Esophagus (tissue), 2 donors: Measurements from ENCODE around the gene SEMA4D. TPM values are rescaled to one million over a fixed set of nuclear protein-coding genes. Genes with fewer than 3 reads are reported as not detected.

Experiments used
- H3K27ac ChIP-seq, 2 donors: one replicate each; pipeline ENCODE4 v1.5.1; 2013; ENCODE audit warnings: low read depth in 2 of 2, mild to moderate bottlenecking in 2 of 2, inconsistent platforms in 1 of 2, low read length in 1 of 2, moderate library complexity in 1 of 2
- H3K27me3 ChIP-seq, 2 donors: one replicate each; pipeline ENCODE4 v1.6.1; 2013; ENCODE audit warnings: low read length in 2 of 2, control low read depth in 1 of 2, mild to moderate bottlenecking in 1 of 2; ENCODE audit not compliant: insufficient read depth in 2 of 2, control insufficient read depth in 1 of 2
- H3K36me3 ChIP-seq, 2 donors: one replicate each; pipeline ENCODE4 v1.6.1; 2013; ENCODE audit warnings: low read length in 1 of 2; ENCODE audit not compliant: control insufficient read depth in 2 of 2, insufficient read depth in 2 of 2
- H3K4me1 ChIP-seq, 2 donors: one replicate each; pipeline ENCODE4 v1.6.1; 2013; ENCODE audit warnings: low read length in 1 of 2; ENCODE audit not compliant: control insufficient read depth in 2 of 2, insufficient read depth in 2 of 2
- H3K4me3 ChIP-seq, 2 donors: one replicate each; pipeline ENCODE4 v1.5.1; 2013; ENCODE audit warnings: low read length in 2 of 2, mild to moderate bottlenecking in 2 of 2, low read depth in 1 of 2, moderate library complexity in 1 of 2
- H3K9me3 ChIP-seq, 2 donors: one replicate each; pipeline ENCODE4 v1.6.1; 2013; ENCODE audit warnings: mild to moderate bottlenecking in 2 of 2, low read depth in 1 of 2, low read length in 1 of 2, moderate library complexity in 1 of 2; ENCODE audit not compliant: control insufficient read depth in 2 of 2, insufficient read depth in 1 of 2
- WGBS, 2 donors: extraction: QIAGEN DNeasy Blood & Tissue Kit; methylation state at CpG; one replicate each; pipeline ENCODE4 v1.1.7; 2013; 5-methylcytosine and 5-hydroxymethylcytosine counted together
- polyA plus RNA-seq, 2 donors: library from polyadenylated mRNA; stranded (reverse); fragments of 200-250 nt; gene quantifications; one replicate each; pipeline ENCODE4 v1.2.3, GENCODE V29; 2013
- donor health status: healthy with polysubstance abuse.
- donor health status: Bipolar disorder and iron deficiency.

The SEMA4D gene
- polyA plus RNA-seq, 2 donors, result 17.1 to 33.4 TPM

DNA sequence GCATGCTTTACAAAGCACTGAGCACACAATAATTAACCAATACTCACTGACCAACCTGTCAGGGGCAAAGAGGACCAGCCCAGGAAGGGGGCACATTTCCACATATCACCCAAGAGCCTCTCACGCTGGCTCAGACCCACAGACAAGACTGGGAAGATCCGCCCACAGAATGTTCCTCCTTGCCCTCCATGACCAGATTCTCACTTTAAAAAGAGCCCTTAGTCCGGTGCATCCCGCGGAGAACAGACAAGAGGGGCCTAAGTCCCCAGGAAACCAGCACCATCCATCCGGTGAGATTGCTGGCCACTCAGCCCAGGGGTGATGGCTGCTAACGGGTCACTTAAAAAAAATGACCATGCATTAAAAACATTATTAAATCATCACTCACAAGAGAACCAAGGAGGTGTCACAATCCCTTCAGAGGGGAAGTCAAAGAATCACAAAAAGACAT, 32.9 kb downstream of the SEMA4D start:
- Histone ChIP-seq H3K4me1 (no peaks in the 10 kb centered on the region), H3K27ac (peak overlapping the region in 1 of 2 donors; percentile 74), H3K9me3 (no peaks in the 10 kb centered on the region), H3K36me3 (no peaks in the 10 kb centered on the region), H3K4me3 (no peak overlapping the region), H3K27me3 (no peaks in the 10 kb centered on the region)
- WGBS, 2 donors, result 77 to 78% methylated on average over 7 of the region's 7 CpGs

DNA sequence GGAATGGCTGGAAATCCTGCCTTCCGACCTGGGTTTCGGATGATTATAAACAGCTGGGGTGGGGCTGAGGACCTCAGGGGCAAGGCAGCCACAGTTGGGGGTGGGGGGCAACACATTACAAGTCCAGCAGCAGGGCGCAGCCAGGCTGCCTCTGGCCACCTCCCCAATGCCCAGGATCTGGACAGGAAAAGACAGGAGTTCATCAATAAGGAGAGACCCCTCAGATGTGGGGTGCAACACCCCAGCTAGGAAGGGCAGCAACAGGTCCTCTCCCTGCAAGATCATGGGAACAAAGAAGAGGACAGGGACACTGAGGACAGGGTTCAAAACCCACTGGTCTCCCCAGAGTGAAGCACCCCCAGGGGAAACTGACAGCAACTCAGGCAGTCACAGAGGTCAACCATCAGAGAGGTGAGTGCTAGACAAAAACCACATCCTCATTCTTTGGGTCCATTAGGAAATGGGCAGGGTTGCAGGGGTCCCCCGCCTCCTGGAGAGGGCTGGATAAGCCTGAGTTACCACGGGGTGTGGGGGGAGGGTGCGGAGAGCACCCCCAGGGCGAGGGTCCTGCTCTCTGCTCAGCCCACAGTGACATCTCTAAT, 33.5 kb downstream of the SEMA4D start:
- 66 to 78% methylated on average over 7 of the region's 7 CpGs for WGBS, 2 donors
- H3K4me3 ChIP-seq, result no peak overlapping the region
- no peaks in the 10 kb centered on the region for H3K27me3 ChIP-seq
- peak overlapping the region; percentile 20 to 74 for H3K27ac ChIP-seq
- no peaks in the 10 kb centered on the region for H3K4me1 ChIP-seq
- H3K36me3 ChIP-seq, result no peaks in the 10 kb centered on the region
- H3K9me3 ChIP-seq, result no peaks in the 10 kb centered on the region

DNA sequence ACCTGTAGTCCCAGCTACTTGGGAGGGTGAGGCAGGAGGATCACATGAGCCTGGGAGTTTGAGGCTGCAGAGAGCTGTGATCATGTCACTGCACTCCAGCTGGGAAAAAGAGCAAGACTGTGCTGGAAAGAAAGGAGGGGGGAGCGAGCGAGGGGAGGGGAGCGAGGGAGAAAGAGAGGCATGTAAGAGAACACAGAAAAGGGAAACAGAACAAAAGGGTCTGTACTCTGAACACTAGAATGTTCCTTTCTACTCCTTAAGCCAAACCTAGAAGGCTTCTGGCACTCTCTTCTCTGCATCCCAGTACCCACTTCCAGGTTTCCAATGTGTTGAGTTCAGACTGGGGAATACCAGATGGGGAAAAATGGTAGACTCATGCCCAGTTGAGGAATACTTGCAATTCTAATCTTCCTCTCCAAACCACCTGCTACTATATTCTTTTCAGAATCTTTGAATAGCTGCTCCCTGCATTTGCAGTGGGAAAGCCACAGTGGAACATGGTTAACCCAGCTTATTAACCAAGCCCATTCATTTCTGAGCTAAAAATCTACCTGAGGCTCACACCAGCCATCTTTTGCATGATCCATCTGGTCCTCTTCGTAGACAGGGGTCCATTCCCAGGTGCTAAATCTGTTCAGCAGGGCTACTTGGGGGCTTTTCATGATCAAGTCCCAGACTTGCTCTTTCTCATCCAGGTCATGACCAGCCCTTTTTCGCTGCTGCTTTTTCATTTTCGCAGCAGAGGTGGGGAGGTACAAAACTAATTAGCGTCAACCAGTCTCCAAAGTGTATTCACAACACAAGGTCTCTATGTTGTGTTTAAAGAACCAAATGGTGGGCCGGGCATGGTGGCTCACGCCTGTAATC, 34.9 kb downstream of the SEMA4D start:
- H3K27ac ChIP-seq, result no peak overlapping the region
- no peaks in the 10 kb centered on the region for H3K27me3 ChIP-seq
- H3K9me3 ChIP-seq, result no peaks in the 10 kb centered on the region
- H3K4me1 ChIP-seq, result peaks cover 0 to under 1% of the 10 kb centered on the region in 2 donors
- WGBS, 2 donors, result 94 to 95% methylated on average over 9 of the region's 9 CpGs
- H3K4me3 ChIP-seq, result no peak overlapping the region
- peaks cover 0 to 8% of the 10 kb centered on the region in 2 donors for H3K36me3 ChIP-seq

DNA sequence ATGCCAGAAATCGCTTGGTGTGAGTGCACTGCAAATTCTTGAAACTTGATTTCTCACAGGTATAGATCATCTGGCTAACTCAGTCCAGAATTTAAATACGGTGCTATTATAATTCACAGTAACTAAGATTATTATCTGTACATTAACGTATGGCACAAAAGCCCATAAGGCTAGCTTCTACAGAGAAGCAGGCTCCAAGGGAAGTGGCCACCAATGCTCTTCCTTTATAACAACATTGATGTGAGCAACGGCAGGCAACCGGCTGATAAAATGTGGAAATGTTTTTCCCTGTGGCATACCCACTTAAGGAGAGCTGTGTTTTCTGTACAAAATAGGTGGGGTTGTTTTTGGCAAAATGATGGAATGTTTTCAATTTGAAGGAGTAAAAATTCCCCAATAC, 35.7 kb downstream of the SEMA4D start:
- Histone ChIP-seq H3K9me3 (no peaks in the 10 kb centered on the region), H3K36me3 (peaks cover 0 to 10% of the 10 kb centered on the region in 2 donors), H3K27me3 (no peaks in the 10 kb centered on the region), H3K4me1 (peaks cover 0 to 2% of the 10 kb centered on the region in 2 donors), H3K27ac (no peak overlapping the region), H3K4me3 (no peak overlapping the region)
- 73 to 80% methylated on average over 5 of the region's 5 CpGs for WGBS, 2 donors

DNA sequence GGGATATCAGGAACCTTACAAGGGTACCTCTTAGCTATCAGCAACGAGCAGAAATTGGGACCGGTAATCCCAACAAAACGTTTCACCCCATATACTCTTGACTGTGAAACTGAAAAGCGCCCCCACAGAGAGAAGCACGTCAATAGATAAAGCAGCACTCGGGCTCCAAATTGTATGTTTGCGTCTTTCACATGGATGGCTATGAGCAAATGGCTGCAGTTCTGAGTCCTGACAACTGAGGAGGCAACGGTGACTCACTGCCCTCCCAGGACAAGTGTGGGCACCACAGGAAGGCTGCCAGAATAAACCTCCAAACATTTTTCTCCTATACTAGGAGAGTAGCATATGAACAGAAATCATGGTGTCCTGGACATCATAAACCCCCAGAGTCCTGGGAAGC, 36.6 kb downstream of the SEMA4D start:
- no peaks in the 10 kb centered on the region for H3K9me3 ChIP-seq
- no peaks in the 10 kb centered on the region for H3K27me3 ChIP-seq
- no peak overlapping the region for H3K4me3 ChIP-seq
- H3K4me1 ChIP-seq, result peaks cover 0 to 2% of the 10 kb centered on the region in 2 donors
- H3K27ac ChIP-seq, result no peak overlapping the region
- WGBS, 2 donors, result 71 to 77% methylated on average over 8 of the region's 8 CpGs
- peaks cover 0 to 10% of the 10 kb centered on the region in 2 donors for H3K36me3 ChIP-seq

DNA sequence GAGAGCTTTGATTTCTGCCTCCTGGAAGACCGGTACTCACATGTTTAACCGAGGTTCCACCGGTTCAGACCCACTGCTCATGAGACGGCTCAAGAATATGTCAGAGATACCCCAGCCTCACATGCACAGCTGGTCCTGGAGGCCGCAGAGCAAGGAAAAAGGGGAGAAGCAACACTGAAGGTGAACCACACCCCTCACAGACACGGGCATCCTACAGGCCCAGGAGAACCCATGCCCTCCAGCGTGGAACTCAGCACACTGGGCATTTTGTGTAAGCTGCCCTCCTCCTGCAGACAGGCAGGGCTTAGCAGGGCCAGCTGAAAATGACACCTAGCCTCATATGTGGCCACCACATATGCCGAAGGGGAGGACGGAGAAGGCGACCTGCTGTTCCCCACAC, 37.4 kb downstream of the SEMA4D start:
- 87 to 90% methylated on average over 10 of the region's 10 CpGs for WGBS, 2 donors
- peaks cover 0 to 12% of the 10 kb centered on the region in 2 donors for H3K36me3 ChIP-seq
- no peak overlapping the region for H3K27ac ChIP-seq

DNA sequence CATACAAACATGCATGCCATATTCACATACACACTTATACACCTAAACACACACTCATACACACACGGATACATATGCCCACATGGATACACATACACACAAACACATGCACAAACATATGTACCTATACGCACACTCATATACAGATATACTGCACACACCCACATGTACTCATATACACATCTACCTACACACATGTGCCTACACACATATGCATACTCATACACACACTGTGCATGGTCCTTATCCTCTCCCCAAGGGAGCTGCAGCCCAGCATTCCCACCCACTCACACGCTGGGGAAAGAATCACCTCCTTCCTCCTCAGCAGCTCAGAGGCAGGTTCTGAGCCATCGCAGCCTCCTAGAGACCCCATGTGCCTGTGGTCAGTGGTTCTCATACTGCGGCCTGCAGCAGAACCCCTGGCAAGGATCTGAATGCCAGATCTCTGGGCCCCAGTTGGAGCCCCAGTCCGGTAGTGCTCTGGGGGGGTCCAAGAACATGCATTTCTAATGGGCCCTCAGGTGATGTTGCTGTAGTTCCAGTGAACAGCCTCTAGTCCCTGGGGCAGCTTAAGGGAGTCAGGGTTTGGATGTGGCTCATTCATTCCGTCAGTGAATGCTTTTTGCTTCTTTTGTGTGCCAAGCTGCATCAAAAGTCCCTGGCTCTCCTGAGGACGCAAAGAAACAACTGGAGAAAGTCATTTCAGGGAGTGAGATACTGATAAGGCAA, 39.0 kb downstream of the SEMA4D start:
- peaks cover 6 to 9% of the 10 kb centered on the region in 2 donors for H3K4me1 ChIP-seq
- peaks cover 0 to 23% of the 10 kb centered on the region in 2 donors for H3K36me3 ChIP-seq
- no peak overlapping the region for H3K4me3 ChIP-seq
- WGBS, 2 donors, result 89% methylated on average over 8 of the region's 8 CpGs
- no peaks in the 10 kb centered on the region for H3K9me3 ChIP-seq
- no peaks in the 10 kb centered on the region for H3K27me3 ChIP-seq
- no peak overlapping the region for H3K27ac ChIP-seq

More for the DNA sequence above, 37.4 kb downstream of the SEMA4D start:
- Histone ChIP-seq H3K27me3 (no peaks in the 10 kb centered on the region), H3K9me3 (no peaks in the 10 kb centered on the region), H3K4me3 (no peak overlapping the region), H3K4me1 (peaks cover 0 to 4% of the 10 kb centered on the region in 2 donors)

DNA sequence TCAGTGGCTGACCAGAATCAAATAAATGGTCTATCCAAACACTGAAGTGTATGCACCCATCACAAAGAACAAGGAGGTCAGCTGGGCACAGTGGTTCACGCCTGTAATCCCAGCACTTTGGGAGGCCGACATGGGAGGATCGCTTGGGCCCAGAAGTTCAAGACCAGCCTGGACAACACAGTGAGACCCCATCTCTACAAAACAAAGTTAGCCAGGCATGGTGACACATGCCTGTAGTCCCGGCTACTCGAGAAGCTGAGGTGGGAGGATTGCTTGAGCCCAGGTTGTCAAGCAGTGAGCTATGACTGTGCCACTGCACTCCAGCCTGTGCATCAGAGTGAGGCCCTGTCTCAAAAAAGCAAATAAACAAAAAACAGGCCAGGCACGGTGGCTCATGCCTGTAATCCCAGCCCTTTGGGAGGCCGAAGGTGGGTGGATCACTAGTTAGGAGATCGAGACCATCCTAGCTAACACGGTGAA, 40.5 kb downstream of the SEMA4D start:
- no peaks in the 10 kb centered on the region for H3K9me3 ChIP-seq
- H3K27me3 ChIP-seq, result no peaks in the 10 kb centered on the region
- no peak overlapping the region for H3K4me3 ChIP-seq
- peaks cover 6 to 9% of the 10 kb centered on the region in 2 donors for H3K4me1 ChIP-seq
- H3K36me3 ChIP-seq, result peaks cover 0 to 25% of the 10 kb centered on the region in 2 donors
- H3K27ac ChIP-seq, result no peak overlapping the region
- 91 to 93% methylated on average over 9 of the region's 9 CpGs for WGBS, 2 donors

DNA sequence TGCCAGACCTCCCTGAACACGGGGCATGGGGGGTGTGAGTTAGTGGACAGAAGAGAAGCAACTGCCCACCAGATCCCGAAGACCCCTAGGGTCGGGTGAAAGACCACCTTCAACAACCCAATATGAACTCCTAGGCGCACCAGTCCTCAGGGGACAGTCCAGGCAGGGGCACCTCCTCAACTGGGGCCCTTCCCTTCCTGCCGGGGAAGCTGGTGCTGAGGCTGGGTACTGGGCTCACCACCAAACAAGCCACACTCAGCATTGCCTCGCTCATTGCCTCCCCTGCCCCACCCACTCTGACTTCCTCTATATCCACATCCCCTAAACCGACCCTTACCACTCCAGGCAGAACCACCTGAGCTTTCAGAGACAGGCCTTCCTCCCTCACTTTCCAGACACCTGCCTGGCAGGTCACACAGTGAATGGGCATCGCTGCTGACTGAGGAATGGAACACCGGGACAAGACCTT, 42.5 kb downstream of the SEMA4D start:
- WGBS, 2 donors, result 82 to 89% methylated on average over 9 of the region's 9 CpGs

More for the DNA sequence above, 42.5 kb downstream of the SEMA4D start:
- peaks cover 0 to 25% of the 10 kb centered on the region in 2 donors for H3K36me3 ChIP-seq
- no peak overlapping the region for H3K4me3 ChIP-seq
- no peak overlapping the region for H3K27ac ChIP-seq
- H3K4me1 ChIP-seq, result peaks cover 6 to 9% of the 10 kb centered on the region in 2 donors
- H3K9me3 ChIP-seq, result no peaks in the 10 kb centered on the region
- no peaks in the 10 kb centered on the region for H3K27me3 ChIP-seq
